ENCODE data around the gene RBPJ.

- TF ChIP-seq CTCF (IDR thresholded peaks at IDR 0.05; ENCODE audit: poor library complexity, severe bottlenecking): no peak
- TF ChIP-seq EZH2 (IDR thresholded peaks at IDR 0.05; ENCODE audit: borderline replicate concordance, insufficient read depth, low read length, poor library complexity, severe bottlenecking): no peak
- no peak for TF ChIP-seq REST (IDR thresholded peaks at IDR 0.05; ENCODE audit: borderline replicate concordance)
Measured at GRCh38 chr4:26344901-26345564, 24.2 kb downstream of the RBPJ start.

Data from neural cell (in vitro differentiated cells).